ENCODE results near the gene EPB41L5.
A peak's percentile ranks its signal among the peaks of the same experiment; 100 is the strongest.
"Not testable (repeated sequence)": the region's sequence is repeated elsewhere in the genome, so short reads cannot be mapped to it uniquely, and the experiment has no call there.

The EPB41L5 gene

DNA sequence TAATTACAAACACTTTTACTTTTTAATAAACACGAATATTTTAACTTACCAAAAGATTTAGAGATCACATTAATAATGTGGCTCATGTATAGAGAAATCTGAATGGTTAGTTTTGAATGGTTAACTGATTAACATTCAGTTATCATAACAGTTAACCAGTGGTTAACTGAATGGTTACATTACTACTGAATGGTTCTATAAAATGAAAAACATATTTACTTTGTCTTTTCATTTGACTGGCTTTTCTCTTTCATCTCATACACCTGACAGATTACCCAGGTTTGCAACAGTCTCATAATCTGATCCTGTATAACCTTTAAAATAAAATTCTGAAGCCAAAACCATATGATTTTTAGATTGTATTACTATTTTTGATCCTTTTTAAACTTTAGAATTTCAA, 91.9 kb downstream of the EPB41L5 start:
- H3K27me3 Mint-ChIP-seq = no peaks in the 10 kb centered on the region
- no peak overlapping the region for H3K27ac Mint-ChIP-seq
- peaks cover 19% of the 10 kb centered on the region for H3K36me3 Mint-ChIP-seq
- no peak overlapping the region for H3K4me3 Mint-ChIP-seq
- no peaks in the 10 kb centered on the region for H3K9me3 Mint-ChIP-seq (ENCODE audit: low read depth)
- H3K4me1 Mint-ChIP-seq (ENCODE audit: low read depth) = peaks cover 21% of the 10 kb centered on the region

DNA sequence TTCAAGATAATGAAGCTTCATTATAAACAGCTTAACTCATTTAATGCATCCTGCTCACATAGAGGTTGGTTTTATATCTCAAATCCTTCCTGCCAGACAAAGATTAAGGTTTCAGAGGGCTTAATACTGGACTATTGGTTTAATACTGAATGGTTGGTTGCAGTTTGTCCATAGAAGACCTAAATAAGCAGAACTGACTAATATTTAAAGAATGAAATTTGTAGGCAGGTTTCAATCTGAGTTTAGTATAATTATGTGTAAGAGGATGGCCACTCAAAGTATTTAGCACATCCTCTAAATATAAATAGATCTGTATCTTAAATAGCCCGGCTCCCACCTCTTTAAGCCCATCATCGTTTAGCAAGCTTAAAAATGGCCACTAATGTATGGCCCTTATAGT, 92.5 kb downstream of the EPB41L5 start:
- Mint-ChIP-seq H3K9me3 (ENCODE audit: low read depth) (no peaks in the 10 kb centered on the region), H3K4me3 (no peak overlapping the region), H3K27me3 (no peaks in the 10 kb centered on the region), H3K4me1 (ENCODE audit: low read depth) (peaks cover 27% of the 10 kb centered on the region), H3K36me3 (peaks cover 16% of the 10 kb centered on the region), H3K27ac (no peak overlapping the region)

DNA sequence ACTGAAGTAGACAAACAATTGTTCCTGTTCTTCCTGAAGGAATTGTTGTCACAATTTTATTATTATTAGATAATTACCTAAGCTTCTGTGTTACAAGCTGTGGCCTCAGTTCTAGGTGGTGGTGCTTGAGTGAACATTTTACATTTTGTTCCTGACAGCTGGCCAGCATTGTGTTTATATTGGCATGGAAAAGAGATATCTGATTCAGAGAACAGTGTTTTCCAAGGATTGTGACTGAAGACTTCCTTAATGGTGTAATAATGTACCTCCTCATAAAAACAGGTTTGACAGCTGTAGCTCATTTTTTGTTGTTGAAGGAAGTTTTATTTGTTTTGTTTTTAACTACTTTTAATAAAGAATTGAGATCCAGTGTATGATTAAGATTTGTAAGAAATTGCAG, 95.2 kb downstream of the EPB41L5 start:
- peaks cover 32% of the 10 kb centered on the region for H3K4me1 Mint-ChIP-seq (ENCODE audit: low read depth)
- H3K4me3 Mint-ChIP-seq = no peak overlapping the region
- peaks cover 8% of the 10 kb centered on the region for H3K36me3 Mint-ChIP-seq
- no peak overlapping the region for H3K27ac Mint-ChIP-seq
- no peaks in the 10 kb centered on the region for H3K9me3 Mint-ChIP-seq (ENCODE audit: low read depth)
- no peaks in the 10 kb centered on the region for H3K27me3 Mint-ChIP-seq

DNA sequence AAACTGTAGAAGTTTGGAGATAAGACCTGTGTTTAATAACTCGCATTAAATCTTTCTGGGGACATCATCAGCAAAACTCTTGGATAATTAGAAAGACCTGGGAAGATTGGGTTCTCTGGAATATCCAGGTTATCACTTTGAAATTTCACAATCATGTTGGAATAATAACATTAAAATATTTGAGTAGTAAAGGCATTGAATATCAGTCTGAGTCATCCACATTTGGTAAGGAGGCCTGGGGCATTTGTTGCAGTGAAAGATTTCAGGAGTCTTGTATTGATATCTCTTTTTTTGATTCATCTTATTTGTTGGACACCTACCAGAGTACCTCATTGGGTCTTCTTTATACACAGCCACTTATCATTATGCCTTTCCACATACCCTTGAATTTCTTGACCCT, 95.9 kb downstream of the EPB41L5 start:
- Mint-ChIP-seq H3K4me1 (ENCODE audit: low read depth) (peaks cover 32% of the 10 kb centered on the region), H3K27ac (peak overlapping the region; percentile 55)

DNA sequence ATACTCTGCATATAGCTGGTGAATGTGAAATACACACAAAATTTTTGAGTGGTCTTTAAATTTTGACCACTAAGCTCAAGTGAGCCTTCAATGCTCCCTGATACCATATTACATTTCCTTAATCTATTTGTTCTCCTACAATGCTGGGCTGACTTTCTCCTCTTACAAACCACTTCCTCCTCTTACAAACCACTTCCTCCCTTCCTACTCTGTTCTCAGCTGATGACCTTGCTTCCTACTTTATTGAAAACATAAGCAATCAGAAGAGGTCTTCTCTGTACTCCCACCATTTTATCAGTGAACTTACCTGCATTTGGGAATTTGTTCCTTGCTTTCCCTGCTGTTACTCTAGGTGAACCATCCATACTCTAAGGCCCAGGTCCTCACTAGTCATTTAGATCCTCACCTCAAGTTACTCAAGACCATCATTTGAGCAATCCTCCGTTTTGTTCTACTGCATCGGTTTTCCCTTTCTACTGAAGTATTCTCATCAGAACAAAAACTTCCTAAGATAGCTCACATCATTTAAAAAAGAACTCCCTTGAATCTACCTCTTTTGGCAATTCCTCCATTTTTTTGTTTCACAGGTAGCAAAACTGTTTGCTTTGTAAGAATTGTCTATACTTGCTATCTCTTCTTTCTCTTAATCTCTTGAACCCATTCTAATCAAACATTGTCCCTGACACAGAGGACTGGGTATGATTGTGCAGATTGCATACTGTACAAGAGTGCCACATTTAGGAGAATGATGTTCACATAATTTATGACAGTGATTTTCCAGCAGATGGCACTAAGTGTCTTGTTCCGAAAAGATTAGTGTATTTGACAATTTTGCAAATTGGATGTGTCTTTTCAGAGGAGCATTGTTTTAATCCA, 96.5 kb downstream of the EPB41L5 start:
- Mint-ChIP-seq H3K9me3 (ENCODE audit: low read depth) (no peaks in the 10 kb centered on the region), H3K27ac (peak overlapping the region; percentile 55), H3K4me1 (ENCODE audit: low read depth) (peaks cover 32% of the 10 kb centered on the region), H3K4me3 (peak overlapping the region; percentile 52), H3K27me3 (no peaks in the 10 kb centered on the region), H3K36me3 (peaks cover 8% of the 10 kb centered on the region)

More for the DNA sequence above, 95.9 kb downstream of the EPB41L5 start:
- H3K36me3 Mint-ChIP-seq = peaks cover 11% of the 10 kb centered on the region
- no peaks in the 10 kb centered on the region for H3K9me3 Mint-ChIP-seq (ENCODE audit: low read depth)
- no peaks in the 10 kb centered on the region for H3K27me3 Mint-ChIP-seq
- peak overlapping the region; percentile 52 for H3K4me3 Mint-ChIP-seq

DNA sequence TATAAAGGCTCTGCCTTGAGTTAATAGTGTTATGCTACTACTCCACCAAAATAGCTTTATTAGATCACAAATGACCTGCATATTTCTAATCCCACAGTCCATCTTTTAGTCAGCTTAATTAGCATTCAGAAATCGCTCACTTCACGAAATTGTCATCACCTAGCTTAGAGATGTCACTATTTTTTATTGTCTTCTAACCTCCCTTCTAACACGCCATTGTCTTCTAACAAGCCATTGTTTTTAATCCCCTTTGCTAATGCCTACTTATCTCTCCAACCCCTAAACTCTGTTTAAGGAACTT, 97.1 kb downstream of the EPB41L5 start:
- Mint-ChIP-seq H3K9me3 (ENCODE audit: low read depth) (no peaks in the 10 kb centered on the region), H3K4me1 (ENCODE audit: low read depth) (peaks cover 32% of the 10 kb centered on the region), H3K27ac (peak overlapping the region; percentile 54), H3K36me3 (peaks cover 8% of the 10 kb centered on the region), H3K27me3 (no peaks in the 10 kb centered on the region), H3K4me3 (no peak overlapping the region)

DNA sequence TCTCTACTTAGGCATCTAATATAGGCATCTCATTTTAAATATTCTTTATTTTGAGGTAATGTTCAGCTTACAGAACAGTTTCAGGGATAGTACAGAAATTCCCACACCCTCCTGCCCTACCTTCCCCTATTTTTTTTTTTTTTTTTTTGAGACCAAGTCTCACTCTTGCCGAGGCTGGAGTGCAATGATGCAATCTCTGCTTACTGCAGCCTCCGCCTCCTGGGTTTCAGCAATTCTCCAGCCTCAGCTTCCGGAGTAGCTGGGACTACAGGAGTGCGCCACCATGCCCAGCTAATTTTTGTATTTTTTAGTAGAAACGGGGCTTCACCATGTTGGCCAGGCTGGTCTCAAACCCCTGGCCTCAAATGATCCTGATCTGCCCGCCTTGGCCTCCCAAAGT, 97.6 kb downstream of the EPB41L5 start:
- Mint-ChIP-seq H3K27ac (peak overlapping the region; percentile 54), H3K27me3 (no peaks in the 10 kb centered on the region), H3K4me1 (ENCODE audit: low read depth) (peaks cover 32% of the 10 kb centered on the region), H3K36me3 (peaks cover 8% of the 10 kb centered on the region), H3K9me3 (ENCODE audit: low read depth) (no peaks in the 10 kb centered on the region), H3K4me3 (no peak overlapping the region)

DNA sequence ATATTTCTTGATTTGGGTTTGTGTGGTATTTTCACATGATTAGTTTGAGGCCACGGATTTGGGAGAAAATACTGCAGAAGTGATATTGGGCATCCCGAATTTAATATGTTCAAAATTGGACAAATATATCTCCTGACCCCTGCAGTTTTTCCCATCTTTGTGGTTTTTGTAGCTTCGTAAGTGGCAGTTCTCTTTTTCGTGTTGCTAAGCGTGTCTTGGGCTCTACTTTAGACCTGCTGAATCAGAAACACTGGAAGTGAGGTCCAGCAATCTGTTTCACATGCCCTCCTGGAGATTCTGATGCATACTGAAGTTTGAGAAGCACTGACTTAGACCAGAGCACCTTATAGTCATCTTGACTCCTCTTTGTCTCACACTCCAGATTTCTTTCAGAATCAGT, 98.3 kb downstream of the EPB41L5 start:
- Mint-ChIP-seq H3K4me1 (ENCODE audit: low read depth) (peaks cover 32% of the 10 kb centered on the region), H3K27ac (no peak overlapping the region), H3K4me3 (no peak overlapping the region), H3K9me3 (ENCODE audit: low read depth) (no peaks in the 10 kb centered on the region), H3K27me3 (no peaks in the 10 kb centered on the region), H3K36me3 (peaks cover 8% of the 10 kb centered on the region)

DNA sequence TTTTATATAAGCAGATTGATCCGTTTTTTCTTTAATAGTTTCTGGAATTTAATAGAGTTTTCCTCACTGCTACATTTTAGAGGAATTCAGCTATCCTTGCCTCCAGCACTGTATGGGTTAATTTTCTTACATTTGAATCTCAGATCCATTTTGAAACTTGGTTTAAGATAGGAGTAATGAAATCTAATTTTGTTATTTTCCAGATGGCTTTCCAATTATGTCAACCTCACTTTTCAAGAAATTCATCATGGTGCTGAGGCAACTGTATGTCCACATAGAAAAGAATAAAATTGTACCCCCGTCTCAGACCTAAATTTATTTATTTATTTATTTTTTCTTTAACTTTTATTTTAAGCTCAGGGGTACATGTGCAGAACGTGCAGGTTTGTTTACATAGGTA, 105.1 kb downstream of the EPB41L5 start:
- peaks cover 10% of the 10 kb centered on the region for H3K9me3 Mint-ChIP-seq (ENCODE audit: low read depth)
- no peak overlapping the region for H3K4me3 Mint-ChIP-seq
- no peaks in the 10 kb centered on the region for H3K4me1 Mint-ChIP-seq (ENCODE audit: low read depth)
- H3K27me3 Mint-ChIP-seq = no peaks in the 10 kb centered on the region
- H3K27ac Mint-ChIP-seq = no peak overlapping the region
- H3K36me3 Mint-ChIP-seq = peaks cover 18% of the 10 kb centered on the region

DNA sequence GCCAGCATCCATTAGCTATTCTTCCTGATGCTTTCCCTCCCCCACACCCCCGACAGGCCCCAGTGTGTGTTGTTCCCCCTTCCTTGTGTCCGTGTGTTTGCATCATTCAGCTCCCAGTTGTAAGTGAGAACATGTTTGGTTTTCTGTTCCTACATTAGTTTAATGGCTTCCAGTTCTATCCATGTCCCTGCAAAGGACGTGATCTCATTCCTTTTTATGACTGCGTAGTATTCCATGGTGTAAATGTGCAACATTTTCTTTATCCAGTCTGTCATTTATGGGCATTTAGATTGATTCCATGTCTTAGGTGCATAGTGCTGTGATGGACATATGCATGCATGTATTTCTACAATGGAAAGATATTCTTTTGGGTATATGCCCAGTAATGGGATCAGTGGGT, 105.6 kb downstream of the EPB41L5 start:
- H3K9me3 Mint-ChIP-seq (ENCODE audit: low read depth) = peaks cover 10% of the 10 kb centered on the region
- no peaks in the 10 kb centered on the region for H3K27me3 Mint-ChIP-seq
- peaks cover 18% of the 10 kb centered on the region for H3K36me3 Mint-ChIP-seq
- H3K4me3 Mint-ChIP-seq = no peak overlapping the region
- no peak overlapping the region for H3K27ac Mint-ChIP-seq
- no peaks in the 10 kb centered on the region for H3K4me1 Mint-ChIP-seq (ENCODE audit: low read depth)

DNA sequence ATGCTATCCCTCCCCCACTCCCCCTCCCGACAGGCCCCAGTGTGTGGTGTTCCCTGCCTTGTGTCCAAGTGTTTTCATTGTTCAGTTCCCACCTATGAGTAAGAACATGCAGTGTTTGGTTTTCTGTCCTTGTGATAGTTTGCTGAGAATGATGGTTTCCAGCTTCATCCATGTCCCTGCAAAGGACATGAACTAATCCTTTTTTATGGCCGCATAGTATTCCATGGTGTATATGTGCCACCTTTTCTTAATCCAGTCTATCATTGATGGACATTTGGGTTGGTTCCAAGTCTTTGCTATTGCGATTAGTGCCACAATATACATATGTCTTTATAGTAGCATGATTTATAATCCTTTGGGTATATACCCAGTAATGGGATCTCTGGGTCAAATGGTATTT, 108.5 kb downstream of the EPB41L5 start:
- not testable (repeated sequence) for H3K27ac Mint-ChIP-seq; H3K9me3 Mint-ChIP-seq (ENCODE audit: low read depth); H3K4me1 Mint-ChIP-seq (ENCODE audit: low read depth); H3K4me3 Mint-ChIP-seq; H3K27me3 Mint-ChIP-seq
- H3K36me3 Mint-ChIP-seq = peaks cover 22% of the 10 kb centered on the region

DNA sequence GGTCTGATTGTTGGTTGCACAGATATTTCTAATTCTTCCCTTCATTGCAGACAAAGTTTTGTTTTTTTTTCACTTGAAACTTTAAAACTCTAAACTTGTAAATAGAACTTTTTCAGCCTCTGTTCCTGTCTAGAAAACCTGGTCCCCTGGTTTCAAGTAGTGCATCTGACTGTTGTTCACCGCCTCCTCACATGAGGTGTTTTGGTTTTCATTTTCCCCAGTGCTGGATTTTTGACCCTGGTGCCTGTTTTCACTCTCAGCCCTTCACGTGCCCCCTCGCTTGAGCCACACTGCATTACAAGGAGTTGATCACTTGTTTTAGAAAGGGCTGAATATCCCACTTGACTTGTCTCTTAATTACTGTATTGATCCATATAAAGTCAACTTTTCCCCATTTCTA, 110.2 kb downstream of the EPB41L5 start:
- H3K4me1 Mint-ChIP-seq (ENCODE audit: low read depth) = no peaks in the 10 kb centered on the region
- H3K4me3 Mint-ChIP-seq = no peak overlapping the region
- no peak overlapping the region for H3K27ac Mint-ChIP-seq
- H3K36me3 Mint-ChIP-seq = peaks cover 22% of the 10 kb centered on the region
- H3K9me3 Mint-ChIP-seq (ENCODE audit: low read depth) = peaks cover 10% of the 10 kb centered on the region
- no peaks in the 10 kb centered on the region for H3K27me3 Mint-ChIP-seq

DNA sequence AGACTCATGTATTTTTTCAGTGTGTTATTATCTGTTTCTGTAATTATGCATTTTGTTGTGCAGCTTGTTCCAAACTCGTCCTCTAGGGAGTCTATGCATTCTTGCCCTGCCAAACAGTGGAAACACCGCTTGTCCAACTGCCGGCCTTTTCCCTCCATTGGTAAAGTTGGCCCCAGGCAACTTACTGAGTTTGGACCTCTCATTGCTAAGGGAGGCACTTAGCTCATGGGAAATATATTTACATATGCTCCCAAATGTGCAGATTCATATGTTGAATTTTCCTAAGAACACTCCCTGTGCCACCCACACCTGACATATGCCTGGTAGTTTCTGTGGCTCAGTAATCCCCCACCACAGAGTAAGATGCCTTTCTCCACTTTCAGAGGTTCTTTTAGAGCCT, 112.3 kb downstream of the EPB41L5 start:
- no peaks in the 10 kb centered on the region for H3K9me3 Mint-ChIP-seq (ENCODE audit: low read depth)
- no peaks in the 10 kb centered on the region for H3K27me3 Mint-ChIP-seq
- H3K36me3 Mint-ChIP-seq = peaks cover 13% of the 10 kb centered on the region
- H3K4me1 Mint-ChIP-seq (ENCODE audit: low read depth) = no peaks in the 10 kb centered on the region
- H3K4me3 Mint-ChIP-seq = no peak overlapping the region
- H3K27ac Mint-ChIP-seq = no peak overlapping the region

DNA sequence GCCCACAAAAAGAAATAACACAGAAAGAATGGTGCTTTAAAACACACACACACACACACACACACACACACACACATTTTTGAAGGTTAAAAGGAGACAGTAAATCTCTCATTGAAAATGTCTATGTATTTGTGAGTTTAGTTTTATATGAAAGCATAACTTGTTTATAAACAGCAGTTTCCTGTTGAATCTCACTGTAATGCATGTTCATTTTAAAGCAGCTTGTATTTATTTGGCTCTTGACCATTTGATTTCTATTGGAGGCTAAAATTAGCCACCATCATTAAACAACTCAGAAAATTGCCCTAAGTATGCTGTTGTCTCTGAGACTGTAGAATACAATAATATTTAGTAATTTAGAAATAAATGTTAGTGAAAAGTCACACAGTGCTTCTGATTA, 115.3 kb downstream of the EPB41L5 start:
- no peaks in the 10 kb centered on the region for H3K27me3 Mint-ChIP-seq
- peaks cover 22% of the 10 kb centered on the region for H3K36me3 Mint-ChIP-seq
- H3K9me3 Mint-ChIP-seq (ENCODE audit: low read depth) = no peaks in the 10 kb centered on the region
- H3K4me1 Mint-ChIP-seq (ENCODE audit: low read depth) = no peaks in the 10 kb centered on the region
- H3K4me3 Mint-ChIP-seq = no peak overlapping the region
- no peak overlapping the region for H3K27ac Mint-ChIP-seq

DNA sequence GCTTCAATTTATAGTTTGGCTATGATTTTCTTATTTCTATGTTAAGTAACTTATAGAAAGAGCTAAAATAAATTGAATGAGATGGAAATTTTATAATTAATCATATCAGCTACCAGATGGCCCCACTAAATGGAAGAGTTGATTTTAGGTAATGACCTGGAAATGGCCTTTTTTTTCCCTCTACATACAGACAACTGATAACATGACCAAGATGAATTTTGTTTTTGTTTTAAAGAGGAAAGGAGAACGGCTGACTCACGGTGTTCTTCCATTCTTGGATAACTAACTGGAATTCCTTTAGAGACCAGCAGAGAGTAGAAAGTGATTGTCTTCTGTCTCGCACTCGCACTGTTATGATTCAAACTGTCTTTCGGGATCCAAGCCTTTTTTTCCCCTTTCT, 119.3 kb downstream of the EPB41L5 start:
- H3K36me3 Mint-ChIP-seq = peaks cover 24% of the 10 kb centered on the region
- no peak overlapping the region for H3K27ac Mint-ChIP-seq
- peaks cover 9% of the 10 kb centered on the region for H3K9me3 Mint-ChIP-seq (ENCODE audit: low read depth)
- no peak overlapping the region for H3K4me3 Mint-ChIP-seq
- no peaks in the 10 kb centered on the region for H3K27me3 Mint-ChIP-seq
- no peaks in the 10 kb centered on the region for H3K4me1 Mint-ChIP-seq (ENCODE audit: low read depth)

DNA sequence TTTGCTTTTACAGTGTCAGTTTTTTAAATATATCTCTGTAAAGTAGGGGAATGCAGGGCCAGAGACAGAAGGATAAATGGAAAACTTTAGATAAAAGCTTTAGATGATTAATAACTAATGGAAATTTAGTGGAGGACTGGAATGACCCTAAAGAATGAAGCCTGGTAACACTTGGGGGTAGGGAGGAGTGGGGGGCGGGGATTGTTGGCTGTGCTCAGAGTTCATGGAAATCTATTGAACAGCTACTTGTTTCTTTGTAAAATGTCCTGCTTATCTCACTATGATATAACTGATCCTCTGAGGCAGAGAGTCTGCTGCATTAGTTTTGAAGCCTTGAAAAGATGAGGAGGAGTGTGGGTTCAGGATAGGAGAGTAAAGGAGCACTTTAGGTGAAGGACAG, 119.8 kb downstream of the EPB41L5 start:
- no peaks in the 10 kb centered on the region for H3K27me3 Mint-ChIP-seq
- H3K4me3 Mint-ChIP-seq = no peak overlapping the region
- H3K36me3 Mint-ChIP-seq = peaks cover 26% of the 10 kb centered on the region
- H3K9me3 Mint-ChIP-seq (ENCODE audit: low read depth) = peaks cover 9% of the 10 kb centered on the region
- no peak overlapping the region for H3K27ac Mint-ChIP-seq
- H3K4me1 Mint-ChIP-seq (ENCODE audit: low read depth) = no peaks in the 10 kb centered on the region

Measured in activated naive CD8-positive, alpha-beta T cell (primary cell).